ENCODE measurements around the gene FCHSD2. TPM values are rescaled to one million over a fixed set of nuclear protein-coding genes. Genes with fewer than 3 reads are reported as not detected.
"Not testable (repeated sequence)": the region's sequence is repeated elsewhere in the genome, so short reads cannot be mapped to it uniquely, and the experiment has no call there.

FCHSD2 gene
- total RNA-seq, 1 donor from 2014 or later: 42.5 TPM

DNA sequence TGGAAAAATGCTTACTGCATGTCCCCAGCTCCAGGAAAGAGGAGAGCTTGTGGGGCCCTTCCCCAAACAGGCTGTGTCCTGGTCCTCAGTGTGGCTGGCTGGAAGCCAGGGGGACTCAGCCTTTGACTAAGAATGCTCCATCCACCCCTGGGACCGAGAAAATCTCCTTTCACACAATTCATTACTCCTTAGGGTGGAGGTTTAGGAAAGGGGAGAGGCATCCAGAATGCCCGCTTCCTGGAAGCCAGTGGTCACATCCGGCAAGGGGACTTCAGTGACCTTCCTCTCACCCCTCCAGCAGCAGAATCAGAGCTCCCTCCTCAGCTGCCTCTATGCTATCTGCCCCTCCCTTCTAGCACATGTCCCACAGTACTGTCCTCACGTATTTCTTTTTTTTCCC, 306.0 kb downstream of the FCHSD2 start:
- DNase-seq (ENCODE audit: low spot score): no peak

DNA sequence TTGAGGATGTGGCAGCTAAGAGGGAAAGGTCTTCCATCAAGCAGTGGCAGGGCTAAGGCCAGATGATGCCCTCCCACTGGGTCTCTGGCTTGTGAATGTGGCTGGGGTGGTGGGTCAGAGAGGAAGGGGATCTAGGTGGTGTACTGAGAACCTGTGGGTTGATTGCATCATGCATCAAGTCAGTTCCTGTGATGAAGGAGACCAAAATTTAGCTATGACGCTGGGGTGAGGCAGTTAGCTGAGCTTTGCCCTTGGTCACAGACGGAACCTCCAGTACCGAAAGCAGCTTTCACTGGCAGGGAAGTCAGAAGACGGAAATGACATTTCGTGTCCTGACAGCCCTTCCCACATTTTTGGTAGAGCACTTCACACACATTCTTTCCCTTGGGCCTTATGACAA, 307.2 kb downstream of the FCHSD2 start:
- no peak for DNase-seq (ENCODE audit: low spot score)

DNA sequence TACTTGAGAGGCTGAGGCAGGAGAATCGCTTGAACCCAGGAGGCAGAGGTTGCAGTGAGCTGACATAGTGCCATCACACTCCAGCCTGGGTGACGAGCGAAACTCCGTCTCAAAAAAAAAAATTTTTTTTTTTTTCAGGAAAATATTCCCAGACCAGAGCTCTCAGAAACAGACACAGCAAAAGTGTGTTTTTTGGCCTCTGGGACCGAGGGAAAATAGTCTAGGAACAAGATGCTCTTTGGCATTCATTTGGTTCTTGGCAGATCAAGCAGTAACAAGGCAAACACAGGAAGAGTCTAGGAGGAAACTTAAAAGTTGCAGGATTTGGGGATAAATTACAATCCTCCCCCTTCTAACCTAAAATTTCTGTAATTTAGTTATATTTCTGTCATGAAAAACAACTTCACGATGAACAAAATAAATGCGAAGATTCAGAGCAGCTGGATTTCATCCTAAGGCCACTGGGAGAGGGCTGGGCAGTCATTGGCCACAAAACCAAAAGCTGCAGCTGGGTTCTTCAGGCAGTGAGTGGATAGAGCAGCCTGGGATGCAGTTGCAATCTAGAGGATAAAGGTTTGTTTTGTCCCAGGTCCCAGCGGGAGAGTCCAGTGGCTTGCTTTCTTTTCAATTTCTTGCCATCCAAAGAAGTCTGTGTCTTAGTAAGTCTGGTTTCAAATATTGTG, 308.2 kb downstream of the FCHSD2 start:
- DNase-seq (ENCODE audit: low spot score): no peak

DNA sequence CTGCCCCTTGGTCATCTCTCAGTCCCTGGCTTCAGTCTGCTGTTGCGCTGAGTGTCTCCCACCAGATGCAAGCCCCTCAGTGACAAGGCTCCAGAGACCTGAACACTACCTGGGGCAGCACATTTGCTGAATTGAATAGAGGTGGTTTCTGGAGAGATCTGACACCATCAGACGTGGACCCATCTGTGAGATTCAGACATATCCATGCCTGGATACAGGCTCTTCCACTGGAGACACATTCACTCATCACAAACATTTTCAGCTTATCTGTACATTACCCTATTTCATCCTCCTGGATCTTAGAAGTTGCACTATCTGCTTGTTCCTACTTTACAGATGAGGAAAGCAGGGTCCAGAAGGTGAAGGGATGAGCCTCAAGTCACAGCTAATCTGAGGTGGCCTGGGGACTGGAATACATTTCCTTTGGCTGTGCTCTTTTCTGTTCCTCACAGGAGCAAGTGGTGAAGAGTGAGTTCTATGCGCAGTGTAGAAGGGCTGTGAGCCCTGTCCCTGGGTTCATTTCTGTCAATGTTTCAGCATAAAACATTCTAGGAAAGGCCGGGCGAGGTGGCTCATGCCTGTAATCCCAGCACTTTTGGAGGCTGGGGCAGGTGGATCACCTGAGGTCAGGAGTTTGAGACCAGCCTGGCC, 308.9 kb downstream of the FCHSD2 start:
- DNase-seq (ENCODE audit: low spot score): no peak

DNA sequence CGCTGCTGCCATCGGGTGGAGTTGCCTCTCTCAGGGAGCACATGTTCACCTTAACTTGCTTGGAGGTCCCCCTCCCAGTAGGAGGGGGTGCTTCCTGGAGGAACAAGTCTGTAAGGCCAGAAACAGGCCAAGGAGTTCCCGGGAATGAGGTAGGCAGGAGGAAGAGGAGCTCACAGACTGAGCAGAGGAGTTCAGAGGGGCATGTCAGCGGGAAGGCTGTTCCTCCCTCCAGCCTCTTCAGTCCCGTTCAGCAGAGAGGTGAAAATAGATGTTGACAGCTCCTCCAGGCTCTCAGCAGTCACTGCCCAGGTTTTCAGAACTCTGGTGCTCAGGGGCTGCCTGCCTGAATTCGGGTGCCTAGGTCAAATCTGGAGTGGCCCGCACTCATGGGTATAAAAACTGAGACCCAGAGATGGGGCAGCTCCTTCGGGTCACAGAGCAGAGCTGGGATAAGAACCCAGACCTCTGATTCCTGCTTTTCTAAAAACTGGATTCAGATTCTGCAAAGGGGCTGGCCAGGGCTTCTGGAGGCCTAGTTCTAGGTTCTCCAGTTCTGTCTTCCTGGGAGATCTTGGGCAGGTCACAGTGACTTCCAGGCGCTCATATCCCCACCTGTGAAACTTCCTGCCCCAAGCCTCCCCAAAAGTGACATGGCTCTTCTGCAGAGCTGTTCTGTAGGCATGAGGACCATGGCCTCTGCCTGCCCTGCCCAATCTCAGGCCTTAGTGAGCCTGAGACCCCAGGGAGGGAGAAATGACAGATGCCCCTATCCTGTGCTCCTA, 309.6 kb downstream of the FCHSD2 start:
- no peak for DNase-seq (ENCODE audit: low spot score)

DNA sequence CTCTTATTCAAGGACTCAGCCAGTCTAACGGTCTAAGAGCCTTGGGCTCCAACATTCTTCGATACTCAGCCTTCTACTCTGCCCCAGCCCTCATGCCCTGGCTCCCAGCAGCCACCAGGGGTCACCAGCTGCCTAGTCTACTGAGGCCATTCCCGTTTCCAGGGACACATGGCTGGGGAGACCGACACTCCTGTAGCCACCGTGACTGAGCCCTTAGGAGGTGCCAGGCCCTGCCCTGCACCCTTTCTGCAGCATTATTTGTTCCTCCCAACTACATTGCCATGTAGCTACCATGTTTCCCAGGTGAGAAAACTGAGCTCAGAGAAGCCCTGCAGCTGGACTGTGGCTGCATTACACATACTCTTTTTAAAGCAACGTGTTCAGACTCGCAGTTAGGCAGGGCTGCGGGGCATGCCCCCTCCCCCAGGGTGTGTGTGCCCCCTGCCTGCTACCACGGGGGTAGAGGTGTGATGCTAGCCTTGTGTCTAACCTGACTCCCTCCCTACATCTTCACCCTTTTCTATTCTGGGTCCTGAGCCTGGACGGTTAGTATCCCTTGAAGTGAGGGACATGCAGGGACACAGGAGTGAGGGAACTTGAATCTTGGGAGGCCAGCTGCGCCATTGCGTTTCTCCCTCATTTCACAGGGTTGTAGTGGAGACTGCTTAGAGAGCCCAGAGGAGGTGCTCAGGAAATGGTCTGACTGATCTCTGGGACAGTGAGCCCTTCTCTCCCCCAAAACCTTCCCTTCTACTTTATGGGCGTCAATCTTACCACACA, 310.4 kb downstream of the FCHSD2 start:
- DNase-seq (ENCODE audit: low spot score): peak; percentile 87

DNA sequence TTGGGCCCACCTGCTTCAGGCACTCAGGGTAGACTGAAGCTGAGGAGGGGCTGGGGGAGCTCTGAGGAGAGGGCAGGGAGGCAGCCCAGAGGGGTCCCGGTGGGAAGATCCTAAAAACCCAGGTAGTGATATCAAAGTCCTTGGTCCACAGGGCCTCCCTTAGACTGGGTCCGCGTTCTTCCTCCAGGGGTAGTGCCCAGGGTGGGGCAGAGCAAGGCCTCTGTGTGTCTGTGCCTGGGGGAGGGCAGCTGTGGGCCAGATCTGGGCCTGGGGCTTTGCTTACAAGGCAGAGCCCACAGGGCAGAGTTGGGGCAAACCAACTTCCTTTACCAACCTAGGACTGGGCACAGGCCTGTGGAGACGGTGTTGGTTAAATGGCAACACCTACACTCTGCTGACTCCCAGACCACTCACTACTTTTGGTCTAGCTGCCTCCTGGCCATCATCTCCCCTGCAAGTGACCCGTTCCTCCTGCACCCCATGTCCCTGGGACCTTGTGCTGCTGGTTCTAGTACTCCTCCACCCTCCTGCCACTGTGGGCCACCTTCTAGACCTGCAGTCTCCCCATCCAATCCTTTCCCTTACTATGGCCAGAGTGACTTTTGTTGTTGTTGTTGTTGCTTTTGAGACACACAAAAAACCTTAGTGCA, 312.1 kb downstream of the FCHSD2 start:
- DNase-seq (ENCODE audit: low spot score): no peak

DNA sequence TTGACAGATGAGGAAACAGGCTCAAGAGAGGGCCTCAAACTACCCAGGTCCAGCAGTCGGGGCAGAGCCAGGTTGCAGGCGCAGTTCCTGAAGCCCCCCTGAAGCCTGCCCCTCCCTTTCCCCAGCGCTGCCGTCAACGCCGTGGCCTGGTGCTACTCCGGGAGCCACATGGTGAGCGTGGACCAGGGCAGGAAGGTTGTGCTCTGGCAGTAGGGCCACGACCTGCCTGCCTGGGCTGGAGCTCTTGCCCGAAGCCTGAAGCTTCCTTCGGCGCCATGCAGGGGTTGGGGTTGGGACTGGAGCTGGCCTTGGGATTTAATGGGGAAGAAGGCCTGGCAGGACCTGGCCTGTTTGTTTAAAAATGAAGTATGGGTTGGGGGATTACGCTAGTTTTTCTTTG, 312.9 kb downstream of the FCHSD2 start:
- DNase-seq (ENCODE audit: low spot score): no peak

DNA sequence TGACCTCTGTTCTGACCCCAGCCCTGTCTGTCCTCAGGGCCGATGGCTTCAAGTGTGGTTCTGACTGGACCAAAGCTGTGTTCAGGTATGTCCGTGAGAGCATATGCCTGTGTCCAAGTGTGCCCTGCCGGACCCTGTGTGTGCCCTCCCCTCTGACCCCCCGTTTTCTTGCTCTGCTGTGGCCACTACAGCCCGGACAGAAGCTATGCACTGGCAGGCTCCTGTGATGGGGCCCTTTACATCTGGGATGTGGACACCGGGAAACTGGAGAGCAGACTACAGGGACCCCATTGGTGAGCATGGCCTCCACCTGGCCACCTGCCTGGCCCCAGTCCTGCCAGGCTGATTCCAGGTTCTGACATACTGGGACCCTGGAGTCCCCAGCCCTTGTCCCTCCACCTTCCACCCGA, 313.4 kb downstream of the FCHSD2 start:
- no peak for DNase-seq (ENCODE audit: low spot score)

DNA sequence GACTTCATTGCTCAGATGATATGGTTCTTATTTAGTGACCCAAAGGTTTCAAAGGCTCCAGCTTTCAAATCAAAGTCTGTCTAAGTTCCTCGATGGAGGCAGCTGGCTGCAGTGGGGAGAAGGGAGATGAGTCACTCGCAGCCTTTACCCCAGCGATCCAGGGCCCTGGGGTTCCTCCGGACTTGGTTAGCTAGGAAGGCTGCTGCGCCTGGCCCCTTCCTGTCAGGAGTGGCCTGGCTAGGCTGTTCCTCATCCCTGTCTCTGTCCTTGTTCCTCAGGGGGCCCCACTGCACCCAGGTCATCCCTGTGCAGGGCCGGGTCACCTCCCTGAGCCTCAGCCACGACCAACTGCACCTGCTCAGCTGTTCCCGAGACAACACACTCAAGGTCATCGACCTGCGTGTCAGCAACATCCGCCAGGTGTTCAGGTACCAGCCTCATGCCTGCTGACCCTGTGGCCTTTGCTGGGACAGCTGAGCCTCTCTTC, 314.0 kb downstream of the FCHSD2 start:
- no peak for DNase-seq (ENCODE audit: low spot score)

DNA sequence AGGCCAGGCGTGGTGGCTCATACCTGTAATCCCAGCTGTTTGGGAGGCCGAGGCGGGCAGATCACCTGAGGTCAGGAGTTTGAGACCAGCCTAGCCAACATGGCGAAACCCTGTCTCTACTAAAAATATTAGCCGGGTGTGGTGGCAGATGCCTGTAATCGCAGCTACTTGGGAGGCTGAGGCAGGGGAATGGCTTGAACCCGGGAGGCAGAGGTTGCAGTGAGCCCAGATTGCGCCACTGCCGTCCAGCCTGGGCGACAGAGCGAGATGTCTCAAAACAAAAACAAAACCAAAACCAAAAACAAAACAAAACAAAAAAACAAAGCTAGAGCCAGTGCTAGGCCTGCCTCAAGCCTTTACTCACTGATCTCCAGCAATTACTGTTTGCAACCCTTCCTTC, 314.5 kb downstream of the FCHSD2 start:
- not testable (repeated sequence) for DNase-seq (ENCODE audit: low spot score)

DNA sequence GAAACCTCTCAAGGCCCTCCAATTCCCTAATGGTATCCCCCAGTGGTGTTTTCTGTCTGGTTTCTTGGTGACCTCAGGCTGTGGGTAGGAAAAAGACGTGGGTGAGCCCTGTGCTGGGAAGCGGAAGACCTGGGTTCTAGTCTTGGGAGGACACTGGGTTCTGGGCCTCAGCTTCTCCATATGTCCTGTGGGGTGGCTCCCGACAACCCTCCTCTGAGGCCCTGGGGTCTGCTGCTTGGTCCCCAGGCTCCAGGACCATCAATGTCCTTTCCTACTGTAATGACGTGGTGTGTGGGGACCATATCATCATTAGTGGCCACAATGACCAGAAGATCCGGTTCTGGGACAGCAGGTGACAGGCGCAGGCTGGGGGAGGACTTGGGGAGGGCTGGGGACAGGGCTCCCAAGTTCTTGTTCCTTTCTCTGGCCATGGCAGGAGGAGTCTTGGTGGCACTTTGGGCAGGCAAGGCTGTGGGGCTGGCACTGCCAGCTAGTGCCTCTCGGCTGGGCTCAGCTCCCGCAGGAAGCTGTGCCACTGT, 315.1 kb downstream of the FCHSD2 start:
- DNase-seq (ENCODE audit: low spot score): no peak

DNA sequence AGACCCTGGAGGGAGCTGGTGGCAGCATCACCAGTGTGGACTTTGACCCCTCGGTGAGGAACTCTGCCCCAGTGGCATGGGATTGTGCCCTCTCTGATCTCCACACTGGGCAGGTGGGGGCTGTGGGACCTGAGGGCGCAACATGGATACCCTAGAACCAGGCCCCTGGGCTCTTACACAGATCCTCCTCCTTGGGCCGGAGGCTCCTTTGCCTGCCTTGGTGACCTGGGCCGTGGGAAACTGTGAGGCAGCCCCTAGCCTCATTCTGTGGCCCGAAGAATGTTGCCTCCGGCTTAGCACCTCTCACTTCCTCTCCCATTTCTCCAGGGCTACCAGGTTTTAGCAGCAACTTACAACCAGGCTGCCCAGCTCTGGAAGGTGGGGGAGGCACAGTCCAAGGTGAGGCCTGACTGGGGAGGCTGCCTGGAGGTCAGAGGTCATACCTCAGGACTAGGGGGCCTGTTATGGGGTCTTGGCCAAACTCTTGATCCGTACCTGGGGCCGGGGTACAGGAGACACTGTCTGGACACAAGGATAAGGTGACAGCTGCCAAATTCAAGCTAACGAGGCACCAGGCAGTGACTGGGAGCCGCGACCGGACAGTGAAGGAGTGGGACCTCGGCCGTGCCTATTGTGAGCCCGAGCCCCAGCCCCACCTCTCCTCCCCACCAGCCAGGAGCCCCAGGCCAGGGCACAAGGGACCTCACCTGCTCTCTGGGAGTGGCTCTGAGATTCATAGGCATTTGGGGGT, 315.8 kb downstream of the FCHSD2 start:
- no peak for DNase-seq (ENCODE audit: low spot score)

DNA sequence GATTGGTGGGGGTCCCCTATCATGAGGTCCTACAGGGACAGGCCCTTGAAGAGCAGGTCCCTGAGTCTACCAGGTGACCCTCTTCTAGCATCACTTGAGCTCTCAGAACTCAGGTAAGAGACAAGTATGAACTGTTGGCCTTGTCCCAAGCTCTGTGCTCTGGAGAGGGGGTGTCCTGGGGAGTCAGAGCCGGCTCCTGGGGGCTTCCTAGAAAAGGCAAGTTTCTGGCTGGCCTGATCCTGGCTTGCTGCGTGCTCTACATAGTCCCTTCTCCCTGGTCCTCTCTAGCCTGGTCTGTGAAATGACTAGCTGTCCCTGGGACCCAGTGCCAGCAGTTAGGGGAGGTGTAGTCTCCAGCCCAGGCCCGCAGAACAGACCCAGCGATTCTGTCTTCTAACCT, 316.5 kb downstream of the FCHSD2 start:
- no peak for DNase-seq (ENCODE audit: low spot score)

DNA sequence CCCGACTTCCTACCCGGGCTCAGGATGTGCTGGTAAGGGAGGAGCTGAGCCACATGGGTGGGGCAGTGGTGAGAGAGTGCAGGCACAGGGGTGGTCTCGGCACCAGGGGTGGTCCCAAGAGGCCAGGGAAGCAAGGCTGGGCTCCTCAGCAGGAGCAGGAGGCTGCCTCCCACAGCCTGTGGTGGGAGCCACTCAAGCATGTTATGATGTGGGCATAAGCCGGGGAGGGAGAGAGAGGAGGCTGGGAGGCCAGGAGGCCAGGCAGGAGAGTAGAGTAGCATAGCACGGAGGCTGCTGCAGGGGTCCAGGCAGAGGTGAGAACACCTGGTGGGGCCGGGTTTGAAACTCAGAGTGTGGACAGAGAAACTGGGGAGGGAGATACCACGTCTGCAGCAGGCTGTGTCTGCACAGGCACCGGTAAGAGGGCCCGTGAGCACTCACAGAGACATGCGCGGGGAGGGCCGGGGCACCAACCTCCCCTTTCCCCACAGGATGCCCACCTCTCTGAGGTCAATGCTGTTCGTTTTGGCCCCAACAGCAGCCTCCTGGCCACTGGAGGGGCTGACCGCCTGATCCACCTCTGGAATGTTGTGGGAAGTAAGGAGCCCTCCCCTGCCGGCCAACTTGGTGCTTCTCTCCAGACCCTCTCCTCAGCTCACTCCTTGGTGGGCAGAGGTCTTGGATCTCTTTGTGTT, 317.2 kb downstream of the FCHSD2 start:
- no peak for DNase-seq (ENCODE audit: low spot score)

DNA sequence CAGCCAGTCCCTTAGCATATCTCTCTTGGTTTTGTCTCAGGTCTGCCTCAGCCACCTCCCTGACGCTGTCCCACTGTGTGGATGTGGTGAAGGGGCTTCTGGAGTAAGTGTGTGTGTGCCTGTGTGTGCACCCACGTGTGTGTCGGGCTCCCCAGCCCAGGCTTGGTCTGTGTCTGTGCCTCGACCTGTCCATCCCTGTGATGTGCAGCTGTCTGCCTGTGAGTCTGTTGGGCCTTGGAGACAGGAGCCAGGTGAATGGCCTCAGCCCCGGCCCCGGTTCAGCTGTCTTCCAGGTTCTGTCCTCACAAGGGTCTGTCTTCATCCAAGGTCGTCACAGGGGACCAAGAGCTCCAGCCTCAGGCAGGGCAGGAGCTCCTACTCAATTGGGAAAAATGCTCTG, 318.1 kb downstream of the FCHSD2 start:
- DNase-seq (ENCODE audit: low spot score): no peak

DNA sequence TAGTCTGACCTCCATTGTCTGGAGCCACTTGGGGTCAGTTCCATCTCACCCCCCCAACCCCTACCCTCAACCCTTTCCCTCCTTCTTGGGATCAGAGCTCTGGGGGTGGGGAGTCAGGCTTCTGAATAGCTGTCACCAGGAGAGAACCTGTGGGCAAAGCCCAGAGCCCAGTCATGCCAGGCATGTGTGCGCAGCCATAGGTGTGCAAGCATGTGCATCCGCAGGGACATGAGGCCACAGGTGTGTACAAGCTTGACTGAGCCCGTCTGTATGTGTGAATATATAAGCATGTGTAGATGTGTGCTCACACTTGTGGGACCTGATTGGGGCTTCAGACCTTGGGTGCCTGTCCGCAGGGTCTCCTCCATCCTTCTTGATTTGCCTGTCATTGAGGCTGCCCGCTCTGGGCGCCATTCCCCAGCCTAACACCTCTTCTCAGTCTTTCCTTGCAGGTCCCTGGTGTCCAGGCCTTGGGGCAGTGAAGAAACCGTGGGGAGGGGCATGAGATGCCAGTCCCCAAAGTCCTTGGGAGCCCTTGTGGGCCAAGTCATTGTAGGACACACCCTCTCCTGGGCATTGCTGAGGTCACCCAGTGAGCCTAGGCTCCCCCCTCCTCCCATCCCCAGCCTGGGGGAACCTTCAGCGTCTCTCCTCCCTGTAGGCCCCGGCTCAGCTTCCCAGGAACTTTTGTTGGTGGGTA, 318.9 kb downstream of the FCHSD2 start:
- DNase-seq (ENCODE audit: low spot score): no peak

DNA sequence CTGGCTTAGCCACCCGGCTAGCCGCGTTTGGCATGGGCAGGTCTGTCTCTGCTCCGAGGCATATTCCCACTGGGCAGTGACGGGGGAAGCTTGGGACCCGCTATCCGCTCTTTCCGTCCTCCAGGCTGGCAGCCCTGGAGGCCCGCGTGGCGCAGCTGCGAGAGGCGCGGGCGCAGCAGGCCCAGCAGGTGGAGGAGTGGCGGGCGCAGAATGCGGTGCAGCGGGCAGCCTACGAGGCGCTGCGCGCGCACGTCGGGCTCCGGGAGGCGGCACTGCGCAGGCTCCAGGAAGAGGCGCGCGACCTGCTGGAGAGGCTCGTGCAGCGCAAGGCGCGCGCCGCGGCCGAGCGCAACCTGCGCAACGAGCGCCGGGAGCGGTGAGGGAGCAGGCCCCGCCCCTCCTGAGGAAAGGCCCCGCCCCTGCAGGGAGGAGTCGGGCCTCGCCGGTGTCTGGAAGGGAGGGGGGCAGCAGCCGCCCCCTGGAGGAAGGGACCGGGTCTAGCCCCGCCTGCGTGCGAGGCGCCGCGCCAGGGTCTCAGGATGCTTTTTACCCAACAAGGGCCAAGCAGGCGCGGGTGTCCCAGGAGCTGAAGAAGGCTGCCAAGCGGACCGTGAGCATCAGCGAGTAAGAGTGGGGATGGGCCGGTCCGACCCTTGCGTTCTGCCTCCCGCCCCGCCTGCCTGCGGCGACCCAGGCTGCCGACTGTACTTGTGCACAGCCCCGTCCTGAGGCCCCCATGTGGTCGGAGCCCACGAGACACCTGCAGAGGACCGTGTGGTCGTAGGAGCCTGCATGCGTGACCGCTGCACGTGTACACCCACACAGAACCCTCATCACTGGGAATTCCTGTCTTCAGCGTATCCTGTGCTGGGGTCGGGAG, 320.0 kb downstream of the FCHSD2 start:
- DNase-seq (ENCODE audit: low spot score): peak; percentile 88

All from ureter (tissue), 1 donor.